Measurements from ENCODE around the gene NADK.

DNA sequence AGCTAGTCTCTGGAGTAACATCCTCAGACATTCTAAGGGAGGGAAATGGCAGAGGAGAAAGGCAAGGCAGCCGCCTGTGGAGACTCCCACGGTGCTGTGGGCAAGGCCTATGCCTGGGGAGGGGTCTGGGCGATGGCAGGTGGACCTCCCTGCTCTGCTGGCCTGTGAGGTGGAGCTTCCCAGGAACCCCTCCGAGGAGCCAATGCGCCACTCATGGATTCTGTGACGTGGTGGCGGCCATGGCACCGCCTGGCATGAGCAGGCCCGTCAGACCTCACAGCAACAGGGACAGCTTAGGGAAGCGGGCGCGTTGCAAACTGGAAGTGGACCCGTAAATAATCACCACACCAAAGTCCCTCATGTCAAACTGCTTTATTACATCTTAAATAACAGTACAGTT lies 6.7 kb upstream of the NADK start:
- TF ChIP-seq, protein P1, sequence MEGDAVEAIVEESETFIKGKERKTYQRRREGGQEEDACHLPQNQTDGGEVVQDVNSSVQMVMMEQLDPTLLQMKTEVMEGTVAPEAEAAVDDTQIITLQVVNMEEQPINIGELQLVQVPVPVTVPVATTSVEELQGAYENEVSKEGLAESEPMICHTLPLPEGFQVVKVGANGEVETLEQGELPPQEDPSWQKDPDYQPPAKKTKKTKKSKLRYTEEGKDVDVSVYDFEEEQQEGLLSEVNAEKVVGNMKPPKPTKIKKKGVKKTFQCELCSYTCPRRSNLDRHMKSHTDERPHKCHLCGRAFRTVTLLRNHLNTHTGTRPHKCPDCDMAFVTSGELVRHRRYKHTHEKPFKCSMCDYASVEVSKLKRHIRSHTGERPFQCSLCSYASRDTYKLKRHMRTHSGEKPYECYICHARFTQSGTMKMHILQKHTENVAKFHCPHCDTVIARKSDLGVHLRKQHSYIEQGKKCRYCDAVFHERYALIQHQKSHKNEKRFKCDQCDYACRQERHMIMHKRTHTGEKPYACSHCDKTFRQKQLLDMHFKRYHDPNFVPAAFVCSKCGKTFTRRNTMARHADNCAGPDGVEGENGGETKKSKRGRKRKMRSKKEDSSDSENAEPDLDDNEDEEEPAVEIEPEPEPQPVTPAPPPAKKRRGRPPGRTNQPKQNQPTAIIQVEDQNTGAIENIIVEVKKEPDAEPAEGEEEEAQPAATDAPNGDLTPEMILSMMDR (IDR thresholded peaks at IDR 0.05; ENCODE audit: low read depth, low read length, poor library complexity, severe bottlenecking), result no peak
- no peak for TF ChIP-seq EZH2phosphoT487 (IDR thresholded peaks at IDR 0.05; ENCODE audit: borderline replicate concordance, low read length)
